ENCODE measurements around the gene NFIB. TPM values are rescaled to one million over a fixed set of nuclear protein-coding genes. Genes with fewer than 3 reads are reported as not detected.

The NFIB gene
- total RNA-seq, 4 donors from 2014 or later: 61.0 to 68.3 (median 65.4) TPM

GRCh38 chr9:14313378-14313940 is 482 bp downstream of the NFIB start:
- 0 to 2% methylated on average over 9 to 20 of the region's 33 CpGs for WGBS, 2 donors (ENCODE audit: low coverage in 1 of 2)
- Histone ChIP-seq H3K27me3 (no peaks in the 10 kb centered on the region), H3K4me1 (peaks cover 0 to 62% (median 12%) of the 10 kb centered on the region in 3 donors), H3K9me3 (no peaks in the 10 kb centered on the region), H3K27ac (peak overlapping the region; percentile 71 to 100 (median 99)), H3K4me3 (peak overlapping the region; percentile 95 to 96), H3K36me3 (no peaks in the 10 kb centered on the region)
- TF ChIP-seq, protein P1, sequence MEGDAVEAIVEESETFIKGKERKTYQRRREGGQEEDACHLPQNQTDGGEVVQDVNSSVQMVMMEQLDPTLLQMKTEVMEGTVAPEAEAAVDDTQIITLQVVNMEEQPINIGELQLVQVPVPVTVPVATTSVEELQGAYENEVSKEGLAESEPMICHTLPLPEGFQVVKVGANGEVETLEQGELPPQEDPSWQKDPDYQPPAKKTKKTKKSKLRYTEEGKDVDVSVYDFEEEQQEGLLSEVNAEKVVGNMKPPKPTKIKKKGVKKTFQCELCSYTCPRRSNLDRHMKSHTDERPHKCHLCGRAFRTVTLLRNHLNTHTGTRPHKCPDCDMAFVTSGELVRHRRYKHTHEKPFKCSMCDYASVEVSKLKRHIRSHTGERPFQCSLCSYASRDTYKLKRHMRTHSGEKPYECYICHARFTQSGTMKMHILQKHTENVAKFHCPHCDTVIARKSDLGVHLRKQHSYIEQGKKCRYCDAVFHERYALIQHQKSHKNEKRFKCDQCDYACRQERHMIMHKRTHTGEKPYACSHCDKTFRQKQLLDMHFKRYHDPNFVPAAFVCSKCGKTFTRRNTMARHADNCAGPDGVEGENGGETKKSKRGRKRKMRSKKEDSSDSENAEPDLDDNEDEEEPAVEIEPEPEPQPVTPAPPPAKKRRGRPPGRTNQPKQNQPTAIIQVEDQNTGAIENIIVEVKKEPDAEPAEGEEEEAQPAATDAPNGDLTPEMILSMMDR (IDR thresholded peaks at IDR 0.05): no peak
- TF ChIP-seq POLR2A (IDR thresholded peaks at IDR 0.05) (no peak), POLR2AphosphoS5 (IDR thresholded peaks at IDR 0.05) (peak; percentile 5), EP300 (IDR thresholded peaks at IDR 0.05) (no peak)
- no peak for ATAC-seq

GRCh38 chr9:14312719-14313377 is 1.1 kb downstream of the NFIB start:
- TF ChIP-seq POLR2A (IDR thresholded peaks at IDR 0.05) (no peak), POLR2AphosphoS5 (IDR thresholded peaks at IDR 0.05) (no peak), EP300 (IDR thresholded peaks at IDR 0.05) (no peak)
- TF ChIP-seq, protein P1 (IDR thresholded peaks at IDR 0.05): peak in 1 of 4 experiments; percentile 12
- H3K4me3 ChIP-seq: peak overlapping the region; percentile 95 to 96
- no peak for ATAC-seq
- 3 to 4% methylated on average over 7 of the region's 56 CpGs for WGBS, 2 donors (ENCODE audit: low coverage in 1 of 2)
- peaks cover 0 to 62% (median 11%) of the 10 kb centered on the region in 3 donors for H3K4me1 ChIP-seq
- no peaks in the 10 kb centered on the region for H3K27me3 ChIP-seq
- no peaks in the 10 kb centered on the region for H3K36me3 ChIP-seq
- H3K27ac ChIP-seq: peak overlapping the region; percentile 71 to 100 (median 99)
- no peaks in the 10 kb centered on the region for H3K9me3 ChIP-seq

- Histone ChIP-seq H3K4me1 (peaks cover 0 to 62% (median 10%) of the 10 kb centered on the region in 3 donors), H3K36me3 (peaks cover 0 to 2% of the 10 kb centered on the region in 2 donors), H3K27me3 (no peaks in the 10 kb centered on the region), H3K4me3 (peak overlapping the region; percentile 95 to 96), H3K9me3 (no peaks in the 10 kb centered on the region), H3K27ac (peak overlapping the region; percentile 71 to 100 (median 99))
- TF ChIP-seq POLR2A (IDR thresholded peaks at IDR 0.05) (no peak), EP300 (IDR thresholded peaks at IDR 0.05) (no peak), POLR2AphosphoS5 (IDR thresholded peaks at IDR 0.05) (no peak)
- TF ChIP-seq, protein P1 (IDR thresholded peaks at IDR 0.05): no peak
- ATAC-seq: no peak
- 1 to 5% methylated on average over 9 to 10 of the region's 10 CpGs for WGBS, 2 donors (ENCODE audit: low coverage in 1 of 2)
Measured at GRCh38 chr9:14311956-14312685, 1.8 kb downstream of the NFIB start.

GRCh38 chr9:14311171-14311949 is 2.6 kb downstream of the NFIB start:
- no peaks in the 10 kb centered on the region for H3K27me3 ChIP-seq
- peaks cover 0 to 62% (median 2%) of the 10 kb centered on the region in 3 donors for H3K4me1 ChIP-seq
- TF ChIP-seq, protein P1 (IDR thresholded peaks at IDR 0.05): no peak
- TF ChIP-seq POLR2AphosphoS5 (IDR thresholded peaks at IDR 0.05) (no peak), EP300 (IDR thresholded peaks at IDR 0.05) (no peak), POLR2A (IDR thresholded peaks at IDR 0.05) (no peak)
- H3K27ac ChIP-seq: peak overlapping the region in 2 of 4 donors; percentile 99 to 100
- H3K36me3 ChIP-seq: peaks cover 5 to 10% of the 10 kb centered on the region in 2 donors
- no peaks in the 10 kb centered on the region for H3K9me3 ChIP-seq
- no peak for ATAC-seq
- peak overlapping the region; percentile 95 to 96 for H3K4me3 ChIP-seq
- 10 to 17% methylated on average over 2 of the region's 2 CpGs for WGBS, 2 donors (ENCODE audit: low coverage in 1 of 2)

All from gastroesophageal sphincter (tissue), 4 donors.